Activated T-helper 9 cell treated with anti-CD3 and anti-CD28 coated beads, Interleukin-2, amount 50 U/mL, for 16 hours (primary cell): Measurements from ENCODE around the gene TMEM250.

Source experiments
- DNase-seq: peaks from one replicate; pipeline ENCODE4 v3.0.0-alpha.2; 2020; ENCODE audit warnings: low read depth

TMEM250 gene

DNA sequence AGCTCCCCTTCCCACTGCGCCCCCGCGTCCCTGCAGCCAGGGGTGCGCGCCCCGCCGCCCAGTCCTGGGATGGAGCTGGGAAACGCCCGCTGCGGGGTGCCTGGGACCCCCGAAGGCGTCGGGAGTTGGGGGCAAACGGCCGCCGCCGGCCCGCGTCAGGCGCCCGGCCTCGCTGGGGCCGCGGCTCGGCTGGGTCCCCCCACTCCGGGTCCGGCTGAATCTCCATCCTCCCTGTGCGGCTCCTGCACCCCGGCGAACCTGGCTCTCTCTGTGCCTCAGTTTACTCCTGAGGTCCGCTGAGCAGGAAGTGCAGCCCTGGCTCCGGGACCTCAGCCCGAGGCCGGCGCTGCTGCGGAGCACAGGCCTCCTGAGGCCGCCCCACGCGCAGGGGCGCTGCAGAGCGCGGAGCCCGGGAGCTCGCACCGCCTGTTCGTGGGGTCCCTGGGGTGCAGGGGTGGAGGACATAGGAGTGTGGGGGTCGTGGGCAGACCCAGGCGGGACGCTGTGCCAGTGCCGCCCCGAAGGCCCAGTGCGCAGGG lies 13.9 kb upstream of the TMEM250 start:
- no peak for DNase-seq

DNA sequence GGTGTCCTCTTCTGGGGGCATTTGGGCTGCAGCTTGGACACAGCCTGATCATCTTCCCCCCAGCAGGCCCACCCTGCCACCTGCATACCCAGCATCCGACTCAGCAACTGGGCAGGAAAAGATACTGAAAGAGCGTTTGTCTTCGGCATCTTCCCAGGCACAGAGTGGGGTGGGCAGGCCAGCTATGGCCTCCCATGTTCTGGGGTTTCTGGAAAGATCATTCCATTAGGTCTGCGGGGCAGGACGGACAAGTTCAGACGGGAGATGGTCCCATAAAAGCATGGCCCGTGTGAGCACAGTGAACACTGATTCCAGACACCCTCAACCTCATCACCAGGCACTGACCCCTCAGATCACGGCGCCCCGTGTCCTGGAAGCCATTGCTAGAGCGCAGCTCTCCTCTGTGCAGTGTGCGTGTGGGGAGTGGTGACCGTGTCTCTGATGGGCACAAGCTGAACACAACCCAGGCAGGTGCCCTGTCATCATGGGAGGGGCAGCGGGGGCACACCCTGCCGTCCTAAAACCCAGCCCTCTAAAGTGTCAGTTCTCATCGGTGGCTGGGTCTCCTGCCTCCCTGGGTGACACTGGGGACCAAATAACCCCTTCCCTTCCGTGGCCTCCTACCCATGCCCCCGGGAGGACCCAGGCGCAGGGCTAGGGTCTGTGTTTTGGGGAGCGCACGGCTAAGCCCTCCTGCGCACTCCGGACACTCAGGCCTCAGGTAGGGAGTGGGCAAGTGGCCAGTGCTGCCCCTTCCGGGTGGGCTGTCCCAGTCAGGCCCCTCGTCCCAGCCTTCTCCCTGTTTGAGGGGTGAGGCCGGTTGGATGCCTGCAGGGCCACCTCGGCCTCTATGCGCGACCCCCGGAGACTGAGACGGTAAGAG lies 13.2 kb upstream of the TMEM250 start:
- no peak for DNase-seq

DNA sequence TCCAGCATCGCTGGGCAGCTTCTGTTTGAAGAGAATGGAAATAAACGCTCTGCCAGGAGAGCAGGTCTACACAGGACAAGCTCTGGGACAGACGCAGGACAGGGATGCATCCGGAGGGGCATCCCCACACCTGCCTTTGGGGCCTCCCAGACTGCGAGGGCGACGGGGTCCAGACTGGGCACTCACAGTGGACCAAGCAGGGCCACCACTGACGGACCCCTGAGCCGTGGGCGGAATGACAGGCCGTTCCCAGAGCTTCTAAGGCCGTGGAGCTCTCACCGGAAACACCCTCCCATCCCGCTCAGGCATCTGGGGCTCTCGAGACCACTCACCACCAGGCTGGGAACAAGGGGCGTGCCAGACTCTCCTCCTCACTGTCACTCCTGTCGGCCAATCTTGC lies 10.5 kb upstream of the TMEM250 start:
- DNase-seq: no peak

DNA sequence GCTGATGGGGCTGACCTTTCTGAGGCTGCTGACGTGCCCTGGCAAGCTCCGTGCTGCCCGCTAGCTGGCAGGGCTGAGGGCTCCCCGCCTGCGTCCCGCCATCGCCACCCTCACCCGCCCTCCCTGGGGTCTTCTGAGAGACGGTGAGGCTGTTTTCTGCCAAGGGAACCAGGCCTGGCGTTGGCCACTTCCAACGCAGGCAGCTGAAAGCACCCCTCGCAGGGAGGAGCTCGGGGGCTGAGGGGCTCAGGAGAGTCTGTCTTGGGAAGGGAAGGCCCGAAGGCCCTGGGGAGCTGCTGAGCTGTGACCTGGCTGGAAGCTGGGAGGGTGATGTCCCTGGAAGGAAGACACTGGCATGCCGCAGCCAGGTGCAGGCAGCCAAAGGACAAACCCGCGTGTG lies 9.8 kb upstream of the TMEM250 start:
- DNase-seq: no peak

DNA sequence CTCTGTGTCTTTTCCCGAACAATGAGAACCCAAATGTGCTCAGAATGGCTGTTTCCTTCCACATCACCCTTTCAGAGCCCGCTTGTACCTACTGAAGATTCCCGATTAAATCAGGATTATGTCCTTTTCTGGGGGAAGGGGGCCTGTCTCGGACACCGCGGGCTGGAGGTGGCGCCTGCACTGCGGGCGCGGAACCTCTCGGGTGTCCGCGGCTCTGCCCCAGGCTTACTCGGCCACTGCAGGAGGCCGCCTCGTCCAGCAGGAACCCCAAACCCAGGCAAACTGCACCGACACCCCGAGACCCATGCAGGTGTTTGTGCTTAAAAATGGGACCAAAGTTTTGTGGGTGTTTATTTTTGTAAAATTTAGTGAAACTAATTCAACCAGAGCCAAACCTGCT lies 8.6 kb upstream of the TMEM250 start:
- no peak for DNase-seq

DNA sequence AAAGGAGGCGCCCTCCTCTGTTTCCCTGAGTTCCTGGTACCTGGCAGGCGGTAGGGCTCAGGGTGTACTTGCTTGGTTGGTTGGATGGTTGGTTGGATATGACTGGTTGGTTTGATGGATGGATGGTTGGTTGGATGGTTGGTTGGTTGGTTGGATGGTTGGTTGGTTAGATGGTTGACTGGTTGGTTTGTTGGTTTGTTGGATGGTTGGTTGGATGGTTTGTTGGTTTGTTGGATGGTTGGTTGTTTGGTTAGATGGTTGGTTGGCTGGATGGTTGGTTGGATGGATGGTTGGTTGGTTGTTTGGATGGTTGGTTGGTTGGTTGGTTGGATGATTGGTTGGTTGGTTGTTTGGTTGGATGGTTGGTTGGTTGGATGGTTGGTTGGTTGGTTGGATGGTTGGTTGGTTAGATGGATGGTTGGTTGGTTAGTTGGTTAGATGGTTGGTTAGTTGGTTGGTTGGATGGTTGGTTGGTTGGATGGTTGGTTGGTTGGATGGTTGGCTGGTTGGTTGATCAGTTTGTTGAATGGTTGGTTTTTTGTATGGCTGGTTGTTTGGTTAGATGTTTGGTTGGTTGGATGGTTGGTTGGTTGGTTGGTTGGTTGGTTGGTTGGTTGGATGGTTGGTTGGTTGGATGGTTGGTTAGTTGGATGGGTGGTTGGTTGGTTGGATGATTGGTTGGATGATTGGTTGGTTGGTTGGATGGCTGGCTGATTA lies 6.5 kb upstream of the TMEM250 start:
- no peak for DNase-seq

DNA sequence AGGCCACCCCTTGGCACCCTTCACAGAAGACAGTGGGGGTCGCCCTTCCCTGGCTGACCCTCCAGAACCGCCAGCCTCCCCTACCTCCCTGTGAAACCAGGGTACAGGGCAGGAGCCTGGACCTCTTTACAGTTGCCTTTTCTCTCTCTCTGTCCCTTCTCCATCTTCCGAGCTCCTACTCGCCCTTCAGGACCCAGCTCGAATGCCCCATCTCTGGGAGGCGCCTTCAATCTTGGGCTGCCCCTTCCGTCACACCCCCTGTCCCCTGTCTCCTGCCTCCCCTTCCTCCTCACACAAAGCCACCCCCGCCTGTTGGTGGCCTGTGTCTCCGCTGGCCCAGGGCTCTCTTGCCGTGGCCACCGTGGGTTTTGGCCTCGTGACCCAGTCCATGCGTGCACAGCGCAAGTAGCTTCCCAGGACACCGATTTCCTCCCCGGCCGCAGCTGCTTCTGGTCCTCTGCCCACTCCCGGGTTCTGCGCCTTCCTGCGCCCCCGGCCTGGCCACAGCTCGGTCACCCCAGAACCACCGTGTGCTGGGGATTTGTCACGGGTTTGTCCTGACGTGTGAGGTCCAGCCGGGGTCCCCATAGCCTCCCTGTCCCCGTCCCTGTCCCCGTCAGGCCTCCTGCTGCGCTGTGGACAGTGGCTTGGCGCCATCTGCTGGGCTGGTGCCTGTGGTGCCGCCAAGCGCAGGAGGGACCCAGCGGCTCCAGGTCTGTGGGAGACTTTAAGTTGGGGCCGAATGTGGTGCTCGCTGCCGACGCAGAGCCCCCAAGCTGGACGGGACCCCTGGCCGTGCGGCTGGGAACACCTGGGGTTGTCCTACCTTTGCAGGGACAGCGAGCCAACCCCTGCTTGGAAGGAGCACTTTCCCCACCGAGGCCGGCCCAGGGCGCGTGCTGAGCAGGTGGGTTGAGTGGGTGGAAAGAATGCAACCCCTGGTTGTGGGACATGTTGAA lies 4.0 kb upstream of the TMEM250 start:
- peak; percentile 69 for DNase-seq

DNA sequence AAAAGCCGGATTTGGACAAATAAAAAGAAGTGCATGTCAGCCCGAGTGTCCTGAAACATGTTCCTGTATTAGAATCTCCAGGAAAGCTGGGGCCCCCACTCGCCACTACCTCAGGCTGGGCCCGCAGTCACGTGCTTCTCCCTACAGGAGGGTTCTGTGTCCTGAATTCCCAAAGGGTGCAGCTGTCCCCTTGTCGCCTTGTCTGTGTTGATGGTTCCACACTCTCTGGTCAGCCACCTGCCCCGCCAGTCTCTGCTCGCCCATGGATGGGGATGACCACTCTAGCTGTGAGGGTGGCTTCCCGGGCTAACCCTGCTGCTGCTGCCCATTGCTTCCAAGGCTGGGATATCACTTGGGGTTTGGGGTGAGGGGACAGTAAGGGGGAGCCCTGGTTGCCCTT lies 3.1 kb upstream of the TMEM250 start:
- DNase-seq: no peak

DNA sequence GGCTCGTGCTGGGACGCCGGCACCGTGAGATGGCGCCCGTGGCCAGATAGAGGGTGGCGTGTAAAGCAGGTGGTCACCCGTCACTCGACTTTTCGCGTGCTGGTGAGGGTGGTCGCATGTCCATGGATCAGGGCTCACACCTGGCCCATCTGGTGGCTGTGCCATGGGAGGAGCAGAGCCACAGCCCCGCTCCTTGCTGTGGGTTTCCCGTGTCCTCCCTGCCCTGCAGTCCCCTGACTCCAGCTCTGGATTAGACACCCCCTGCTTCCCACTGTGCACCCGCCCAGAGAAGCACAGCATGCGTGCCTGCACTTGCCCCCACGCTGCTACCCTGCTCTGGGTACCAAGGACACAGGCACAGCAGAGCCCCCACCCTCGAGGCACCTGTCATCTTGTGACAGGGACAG lies 1.8 kb upstream of the TMEM250 start:
- no peak for DNase-seq

DNA sequence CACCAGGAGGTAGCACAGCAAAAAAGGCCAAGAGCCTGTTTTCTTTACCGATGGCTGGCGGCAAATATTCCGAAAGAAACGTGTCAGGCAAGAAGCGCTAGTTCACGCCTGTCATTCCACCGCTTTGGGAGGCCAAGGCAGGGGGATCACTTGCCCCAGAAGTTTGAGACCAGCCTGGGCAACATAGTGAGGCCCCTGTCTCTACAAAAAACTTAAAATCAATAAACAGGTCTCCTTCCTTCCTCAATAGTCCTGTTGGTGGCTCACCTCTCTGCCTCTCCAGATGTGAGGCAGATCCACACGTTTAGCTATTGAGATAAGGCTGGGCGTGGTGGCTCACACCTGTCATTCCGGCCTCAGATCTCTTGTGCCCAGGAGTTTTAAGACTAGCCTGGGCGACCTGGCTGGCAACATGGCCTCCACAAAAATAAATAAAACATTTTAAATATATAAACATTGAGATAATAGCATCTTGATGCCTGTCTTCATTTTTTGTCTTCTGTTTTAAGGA lies 1.3 kb upstream of the TMEM250 start:
- no peak for DNase-seq

DNA sequence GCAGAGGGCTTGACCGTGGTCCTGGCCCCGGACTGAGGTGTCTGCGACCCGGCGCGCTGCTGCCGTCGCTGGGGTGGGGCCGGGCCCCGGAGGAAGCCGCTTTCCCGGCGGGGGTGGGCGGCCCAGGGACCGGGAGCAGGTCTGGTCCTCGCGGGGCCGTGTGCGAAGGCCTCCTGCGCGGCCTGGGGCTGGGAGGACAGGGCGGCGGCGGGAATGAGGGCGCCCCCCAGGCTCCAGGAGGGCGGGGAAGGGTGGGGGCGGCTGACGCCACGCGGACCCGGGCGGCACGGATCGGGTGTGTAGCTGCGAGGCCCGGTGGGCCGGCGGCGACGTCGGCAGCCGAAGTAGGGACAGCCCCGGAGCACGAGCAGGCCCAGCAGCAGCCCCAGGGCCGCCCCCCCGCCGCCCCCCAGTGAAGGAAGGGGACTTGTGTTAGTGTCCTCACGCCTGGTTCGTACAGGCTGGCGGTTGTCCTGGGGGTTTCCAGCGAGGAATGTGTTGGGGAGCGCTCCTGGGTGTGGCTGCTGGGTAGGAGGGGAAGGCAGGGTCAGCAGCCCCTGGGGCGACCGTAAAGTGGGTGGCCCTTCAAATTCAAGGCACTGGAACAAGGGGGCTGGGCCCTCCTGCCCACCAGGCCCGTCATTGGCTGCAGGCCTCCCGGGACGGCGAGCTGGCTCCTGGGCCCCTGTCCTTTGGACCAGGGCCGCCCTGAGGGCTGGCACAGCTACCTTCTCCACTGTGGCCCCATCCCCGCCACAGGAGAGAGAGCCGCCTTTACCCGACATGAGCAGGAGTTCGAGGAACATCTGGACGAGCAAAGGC lies 597 bp upstream of the TMEM250 start:
- no peak for DNase-seq

DNA sequence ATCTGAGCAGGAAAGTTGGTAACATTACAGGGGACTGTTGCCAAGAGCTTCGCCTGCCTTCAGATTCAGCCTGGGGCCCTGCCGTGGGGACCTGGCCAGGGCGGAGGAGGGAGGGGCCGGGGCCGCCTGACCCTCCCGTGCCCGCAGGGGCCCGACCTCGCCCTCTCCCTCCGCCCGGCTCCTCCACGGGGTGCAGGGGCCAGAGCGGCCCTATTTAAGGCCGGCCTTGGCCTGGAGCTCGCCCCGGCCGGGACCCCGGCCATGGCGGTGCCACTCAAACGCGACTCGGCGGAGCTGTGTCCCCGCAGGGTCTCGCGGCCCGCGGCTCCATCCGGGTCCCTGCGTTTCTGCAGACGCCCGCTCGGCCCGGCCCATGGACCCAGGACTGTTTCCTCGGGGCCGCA lies 757 bp downstream of the TMEM250 start:
- no peak for DNase-seq

DNA sequence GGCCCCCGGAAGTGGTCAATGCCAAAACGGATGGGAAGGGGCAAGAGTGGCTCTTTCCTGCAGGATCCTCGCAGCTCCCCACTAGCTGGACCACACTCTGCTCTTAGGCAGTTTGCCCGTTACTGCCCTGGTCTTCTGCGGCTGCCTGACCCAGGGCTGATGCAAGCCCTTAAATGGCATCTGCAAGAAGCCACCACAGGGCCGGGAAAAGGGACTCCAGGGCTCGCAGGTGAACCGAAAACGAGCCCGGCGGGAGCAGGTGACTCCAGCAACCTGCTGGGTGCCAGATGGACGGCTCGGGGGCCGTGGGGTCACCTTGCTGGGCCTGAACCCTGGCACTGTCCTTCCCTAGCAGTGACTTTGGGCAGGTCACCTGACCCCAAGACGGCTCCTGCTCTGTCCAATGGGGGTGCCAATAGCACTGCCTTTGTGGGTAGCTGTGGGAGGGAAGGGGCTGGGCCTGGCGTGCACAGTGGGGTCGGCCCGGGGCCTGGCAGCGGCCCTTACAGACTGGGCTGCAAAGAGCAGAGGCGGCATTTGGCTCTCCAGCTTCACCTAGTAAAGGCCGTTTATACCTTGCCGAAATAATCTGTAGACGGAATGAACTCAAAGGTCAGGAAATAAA lies 1.3 kb downstream of the TMEM250 start:
- DNase-seq: no peak

DNA sequence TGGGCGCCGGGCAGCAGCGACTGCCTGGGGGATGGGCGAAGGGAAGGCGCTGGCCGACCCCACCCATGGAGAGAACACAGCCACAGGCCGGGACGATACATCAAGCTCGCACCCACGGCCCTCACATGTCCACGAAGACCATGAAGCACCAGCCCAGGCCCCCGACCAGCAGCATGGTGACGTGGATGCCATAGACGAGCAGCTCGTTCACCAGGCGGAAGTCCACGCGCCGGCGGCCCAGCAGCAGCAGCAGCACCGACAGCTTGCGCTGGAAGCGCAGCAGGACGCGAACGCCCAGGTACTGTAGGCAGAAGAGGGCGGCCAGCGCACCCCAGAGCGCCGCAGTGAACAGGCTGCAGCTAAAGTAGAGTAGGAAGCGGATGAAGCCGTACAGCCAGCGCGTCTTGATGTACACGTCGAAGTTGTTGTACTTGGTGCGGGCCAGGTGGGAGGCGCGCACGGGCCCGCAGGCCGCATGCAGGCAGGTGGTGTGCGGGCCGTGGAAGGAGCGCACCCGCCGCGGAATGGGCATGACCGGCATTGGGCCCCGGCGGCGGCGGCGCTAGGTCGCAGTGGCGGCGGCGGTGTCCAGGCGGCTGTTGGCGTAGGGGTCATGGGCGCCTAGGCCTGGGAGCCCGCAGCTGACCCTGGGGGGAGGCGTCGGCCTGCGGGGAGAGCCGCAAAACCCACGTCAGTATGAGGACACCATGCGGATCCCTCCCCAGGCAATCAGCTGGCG lies 2.1 kb downstream of the TMEM250 start:
- DNase-seq: no peak

DNA sequence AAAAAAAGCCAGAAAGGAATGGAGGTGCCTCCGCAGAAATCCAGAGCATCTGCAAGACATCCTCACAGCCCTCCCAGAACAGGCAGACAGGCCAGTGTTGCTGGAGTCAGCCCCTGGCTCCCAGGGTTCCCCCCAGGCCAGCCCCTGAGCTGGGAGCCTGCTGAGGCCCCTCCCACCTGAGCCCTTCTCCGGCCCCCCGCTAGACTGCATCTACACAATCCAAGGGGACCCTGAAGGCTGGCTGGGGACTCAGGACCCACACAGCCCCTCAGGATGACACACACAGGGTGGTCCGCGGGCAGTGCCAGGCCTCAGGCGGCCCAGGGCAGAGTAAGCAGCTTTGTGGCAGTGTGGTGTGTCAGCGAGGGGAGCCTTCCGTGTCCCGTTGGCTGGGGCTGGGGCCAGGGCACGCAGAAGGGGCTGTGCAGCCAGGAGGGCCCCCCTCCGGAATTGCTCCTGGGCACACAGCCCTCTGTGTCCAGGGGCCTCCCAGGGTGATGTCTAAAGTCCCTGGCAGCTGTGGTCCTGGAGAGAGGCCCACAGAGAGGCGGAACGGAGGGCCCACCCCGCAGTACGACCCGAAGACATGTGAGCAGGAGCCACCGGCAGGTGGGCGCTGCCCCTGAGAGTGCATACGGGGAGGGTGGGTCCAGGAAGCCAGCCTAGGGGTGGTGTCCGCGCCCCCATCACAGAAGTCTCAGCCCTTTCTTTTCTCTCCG lies 2.9 kb downstream of the TMEM250 start:
- no peak for DNase-seq

DNA sequence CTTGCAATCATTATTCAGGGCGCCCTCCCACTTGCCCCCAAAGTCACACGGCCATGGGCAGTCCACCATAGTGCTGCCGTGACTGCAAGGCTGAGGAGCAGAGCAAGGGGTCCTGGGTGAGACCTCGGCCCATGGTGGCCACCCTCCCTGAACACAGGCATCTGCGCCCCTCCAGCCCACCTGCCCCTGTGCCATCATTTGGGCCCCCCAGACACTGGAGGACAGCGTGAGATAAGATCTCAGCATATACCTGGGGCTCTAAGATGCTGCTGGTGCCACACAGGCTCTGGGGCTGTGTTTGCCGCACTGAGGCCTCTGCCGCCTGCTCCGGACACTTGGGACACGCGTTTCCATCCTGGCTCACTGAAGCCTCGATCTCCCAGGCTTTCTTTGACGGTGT lies 3.5 kb downstream of the TMEM250 start:
- DNase-seq: no peak

DNA sequence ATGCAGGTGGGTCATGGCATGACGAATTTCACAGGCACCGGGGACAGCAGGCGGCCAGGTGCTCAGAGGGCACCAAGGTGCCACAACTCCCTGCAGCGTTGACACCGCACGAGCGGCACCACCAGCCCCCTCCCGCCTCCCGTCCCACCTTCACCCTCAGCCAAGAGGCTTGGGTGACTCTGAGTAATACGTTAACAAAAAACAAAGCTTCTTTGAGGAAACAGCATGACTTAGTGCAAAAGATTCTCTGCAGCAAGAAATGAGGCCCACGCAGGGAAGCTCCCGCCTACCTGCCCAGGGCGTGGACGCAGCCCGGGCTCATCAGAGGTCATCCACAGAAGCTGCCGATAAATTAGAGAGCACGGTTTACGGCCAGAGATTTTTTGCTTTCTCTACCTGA lies 4.1 kb downstream of the TMEM250 start:
- DNase-seq: no peak

DNA sequence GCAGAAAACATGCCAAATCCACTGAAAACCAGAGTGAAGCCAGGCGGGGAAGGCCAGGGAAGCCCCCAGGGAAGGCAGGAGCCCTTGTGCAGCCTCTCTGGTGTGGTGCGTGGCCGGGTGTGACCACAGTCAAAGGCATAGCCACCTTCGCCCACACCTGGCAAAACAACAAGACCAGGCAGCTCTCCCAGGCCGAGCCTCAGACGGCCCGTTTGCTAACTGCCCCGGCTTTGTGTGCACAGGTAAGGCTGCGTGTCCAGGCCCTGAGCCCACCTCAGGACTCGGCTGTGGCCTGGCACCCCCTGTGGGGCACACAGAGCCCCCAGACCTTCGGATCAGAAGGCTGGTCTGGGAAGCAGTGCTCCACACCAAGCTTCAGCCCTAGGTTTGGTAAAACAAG lies 6.1 kb downstream of the TMEM250 start:
- no peak for DNase-seq

DNA sequence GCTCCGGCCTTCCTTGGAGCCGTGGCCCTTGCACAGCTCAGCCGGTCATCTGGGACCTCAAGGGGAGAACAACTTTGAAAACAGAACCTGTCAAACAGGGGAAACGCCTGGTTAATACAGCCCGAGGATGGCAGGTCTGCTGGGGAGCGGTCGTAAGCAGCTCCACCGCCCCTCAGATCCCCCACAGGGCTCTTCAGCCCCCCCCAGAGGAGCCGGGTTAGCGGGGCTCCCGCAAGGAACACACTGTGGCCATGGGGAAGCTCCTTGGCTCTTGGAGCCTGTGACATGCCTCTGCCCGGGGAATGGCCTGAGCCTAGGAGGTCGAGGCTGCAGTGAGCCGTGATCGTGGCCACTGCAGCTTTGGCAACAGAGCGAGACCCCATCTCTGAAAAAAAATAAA lies 6.8 kb downstream of the TMEM250 start:
- no peak for DNase-seq
